ENCODE data around the gene ETNK2. TPM values are rescaled to one million over a fixed set of nuclear protein-coding genes. Genes with fewer than 3 reads are reported as not detected.

Gene ETNK2
- total RNA-seq, 1 experiment from 2014 or later = not detected

DNA sequence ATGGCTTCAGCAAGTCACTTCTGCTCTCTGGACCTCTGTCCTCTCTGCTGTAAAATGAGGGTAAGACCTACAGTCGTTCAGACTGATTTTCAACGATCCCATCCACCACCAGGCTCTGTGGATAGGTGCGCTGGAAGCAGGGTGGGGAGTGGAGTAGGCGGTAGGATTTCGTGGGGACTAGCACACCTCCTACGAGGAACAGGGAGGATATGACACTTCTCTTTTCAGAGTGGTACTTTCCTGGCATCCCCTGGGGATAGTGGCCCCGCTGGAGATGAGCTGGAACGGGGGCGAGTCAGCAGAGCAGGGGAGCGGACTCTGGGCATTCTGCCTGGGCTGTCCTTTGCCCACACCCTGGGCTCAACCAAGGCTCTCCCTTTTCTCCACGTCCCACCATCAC is 17.7 kb downstream of the ETNK2 start:
- Histone ChIP-seq H3K4me3 (ENCODE audit: low read length) (no peak overlapping the region), H2AFZ (ENCODE audit: low read length) (no peak overlapping the region), H4K20me1 (ENCODE audit: insufficient read depth, low read depth, low read length) (no peaks in the 10 kb centered on the region), H3K9ac (ENCODE audit: low read length) (no peak overlapping the region), H3K9me3 (ENCODE audit: low read length) (no peaks in the 10 kb centered on the region), H3K36me3 (ENCODE audit: insufficient read depth, low read length) (no peaks in the 10 kb centered on the region), H3K79me2 (ENCODE audit: low read length) (no peaks in the 10 kb centered on the region), H3K4me2 (ENCODE audit: low read depth, low read length, poor library complexity, severe bottlenecking) (no peak overlapping the region), H3K27ac (ENCODE audit: low read length) (no peak overlapping the region), H3K27me3 (ENCODE audit: low read length) (no peaks in the 10 kb centered on the region), H3K4me1 (ENCODE audit: low read length) (no peaks in the 10 kb centered on the region), H3K9me2 (replicated peaks; ENCODE audit: insufficient read depth, low read length) (no peaks in the 10 kb centered on the region)
- DNase-seq = no peak

DNA sequence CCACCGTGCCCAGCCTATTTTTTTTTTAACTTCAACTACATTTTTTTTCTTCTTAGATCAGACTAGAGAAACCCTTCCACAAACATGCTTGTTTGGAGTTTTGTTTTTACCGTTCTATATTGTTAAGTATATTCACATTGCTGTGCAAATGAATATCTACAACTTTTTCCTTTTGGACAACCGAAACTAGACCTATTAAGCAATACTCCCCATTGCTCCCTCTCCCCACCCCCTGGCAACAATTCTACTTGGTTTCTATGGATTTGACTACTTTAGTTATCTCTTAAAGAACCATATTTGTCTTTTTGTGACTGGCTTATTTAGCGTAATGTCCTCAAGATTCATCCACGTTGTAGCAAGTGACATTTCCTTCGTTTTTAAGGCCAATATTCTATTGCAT is 19.1 kb downstream of the ETNK2 start:
- Histone ChIP-seq H3K4me2 (ENCODE audit: low read depth, low read length, poor library complexity, severe bottlenecking) (no peak overlapping the region), H3K36me3 (ENCODE audit: insufficient read depth, low read length) (no peaks in the 10 kb centered on the region), H3K4me3 (ENCODE audit: low read length) (no peak overlapping the region), H3K4me1 (ENCODE audit: low read length) (no peaks in the 10 kb centered on the region), H3K9ac (ENCODE audit: low read length) (no peak overlapping the region), H3K9me3 (ENCODE audit: low read length) (no peaks in the 10 kb centered on the region), H3K27ac (ENCODE audit: low read length) (no peak overlapping the region), H3K79me2 (ENCODE audit: low read length) (no peaks in the 10 kb centered on the region), H3K27me3 (ENCODE audit: low read length) (no peaks in the 10 kb centered on the region), H3K9me2 (replicated peaks; ENCODE audit: insufficient read depth, low read length) (no peaks in the 10 kb centered on the region), H2AFZ (ENCODE audit: low read length) (no peak overlapping the region), H4K20me1 (ENCODE audit: insufficient read depth, low read depth, low read length) (no peaks in the 10 kb centered on the region)
- DNase-seq = no peak

DNA sequence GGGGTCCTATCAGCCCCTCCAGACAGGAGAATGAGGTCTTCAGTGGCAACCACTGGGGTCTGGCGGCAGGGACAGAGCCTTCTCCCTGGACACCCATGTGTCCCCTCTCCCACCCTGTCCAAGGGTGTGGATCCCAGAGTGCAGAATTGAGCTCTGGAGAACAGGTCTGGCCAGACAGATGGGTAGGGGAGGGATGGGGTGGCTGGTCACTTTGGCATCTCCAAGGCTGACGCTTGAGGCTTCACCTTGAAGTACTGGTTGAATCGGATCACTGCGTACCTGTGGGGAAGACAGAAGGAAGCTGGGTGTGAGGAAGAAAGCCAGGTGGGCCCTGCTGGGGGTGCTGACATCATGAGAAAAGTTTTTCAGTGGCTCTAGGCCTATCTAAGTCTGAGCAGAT is 19.9 kb downstream of the ETNK2 start:
- Histone ChIP-seq H3K36me3 (ENCODE audit: insufficient read depth, low read length) (no peaks in the 10 kb centered on the region), H2AFZ (ENCODE audit: low read length) (no peak overlapping the region), H3K79me2 (ENCODE audit: low read length) (no peaks in the 10 kb centered on the region), H3K9ac (ENCODE audit: low read length) (no peak overlapping the region), H3K9me2 (replicated peaks; ENCODE audit: insufficient read depth, low read length) (no peaks in the 10 kb centered on the region), H3K4me2 (ENCODE audit: low read depth, low read length, poor library complexity, severe bottlenecking) (no peak overlapping the region), H3K27ac (ENCODE audit: low read length) (no peak overlapping the region), H4K20me1 (ENCODE audit: insufficient read depth, low read depth, low read length) (no peaks in the 10 kb centered on the region), H3K9me3 (ENCODE audit: low read length) (no peaks in the 10 kb centered on the region), H3K4me1 (ENCODE audit: low read length) (no peaks in the 10 kb centered on the region), H3K27me3 (ENCODE audit: low read length) (no peaks in the 10 kb centered on the region), H3K4me3 (ENCODE audit: low read length) (no peak overlapping the region)
- no peak for DNase-seq

DNA sequence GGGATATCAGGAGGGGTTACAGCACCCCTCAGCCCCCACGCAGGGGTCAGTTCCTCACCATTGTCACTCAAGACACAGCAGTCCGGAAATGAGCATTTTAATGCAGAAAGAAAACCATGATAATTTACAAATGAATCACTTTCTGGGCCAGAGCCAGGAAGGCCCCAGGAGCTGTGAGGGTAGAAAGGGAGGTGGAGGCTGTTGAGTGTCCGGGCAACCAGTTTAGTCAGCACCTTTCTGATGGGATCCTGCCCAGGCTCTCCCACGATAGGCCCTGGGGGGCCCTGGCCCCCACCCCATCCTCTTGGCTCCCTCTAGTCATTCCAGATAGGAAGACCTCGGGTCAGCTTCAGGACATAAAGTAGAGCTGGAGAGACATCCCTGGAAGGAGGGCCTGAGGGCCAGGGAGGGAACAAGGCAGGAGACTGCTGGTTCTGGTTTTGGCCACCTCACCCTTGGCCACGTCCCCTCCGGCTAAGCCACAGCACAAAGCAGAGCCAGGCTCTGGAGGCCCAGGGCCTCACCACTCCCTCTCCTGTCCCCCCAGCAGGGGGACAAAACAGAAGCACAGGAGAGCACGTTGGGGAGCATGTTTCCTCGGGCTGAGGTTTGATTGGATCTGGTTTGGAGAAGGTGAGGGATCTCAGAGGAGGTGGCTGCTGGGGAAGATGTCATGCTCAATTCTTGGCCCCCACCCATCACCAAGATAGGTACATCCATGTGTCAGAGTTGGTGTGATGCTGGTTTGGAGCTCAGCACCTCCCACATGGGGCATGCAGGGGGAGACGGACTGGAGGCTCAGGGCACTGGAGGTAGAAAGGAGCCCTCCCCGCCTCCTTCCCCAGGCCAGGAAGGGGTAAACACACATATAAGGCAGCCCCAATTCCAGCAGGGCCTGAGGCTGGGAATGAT is 20.6 kb downstream of the ETNK2 start:
- no peaks in the 10 kb centered on the region for H4K20me1 ChIP-seq (ENCODE audit: insufficient read depth, low read depth, low read length)
- no peaks in the 10 kb centered on the region for H3K27me3 ChIP-seq (ENCODE audit: low read length)
- DNase-seq = no peak
- no peak overlapping the region for H3K4me3 ChIP-seq (ENCODE audit: low read length)
- no peak overlapping the region for H2AFZ ChIP-seq (ENCODE audit: low read length)
- no peaks in the 10 kb centered on the region for H3K9me2 ChIP-seq (replicated peaks; ENCODE audit: insufficient read depth, low read length)
- H3K9me3 ChIP-seq (ENCODE audit: low read length) = no peaks in the 10 kb centered on the region
- H3K27ac ChIP-seq (ENCODE audit: low read length) = no peak overlapping the region
- H3K4me1 ChIP-seq (ENCODE audit: low read length) = no peaks in the 10 kb centered on the region
- H3K79me2 ChIP-seq (ENCODE audit: low read length) = no peaks in the 10 kb centered on the region
- no peak overlapping the region for H3K4me2 ChIP-seq (ENCODE audit: low read depth, low read length, poor library complexity, severe bottlenecking)
- H3K36me3 ChIP-seq (ENCODE audit: insufficient read depth, low read length) = no peaks in the 10 kb centered on the region
- no peak overlapping the region for H3K9ac ChIP-seq (ENCODE audit: low read length)

DNA sequence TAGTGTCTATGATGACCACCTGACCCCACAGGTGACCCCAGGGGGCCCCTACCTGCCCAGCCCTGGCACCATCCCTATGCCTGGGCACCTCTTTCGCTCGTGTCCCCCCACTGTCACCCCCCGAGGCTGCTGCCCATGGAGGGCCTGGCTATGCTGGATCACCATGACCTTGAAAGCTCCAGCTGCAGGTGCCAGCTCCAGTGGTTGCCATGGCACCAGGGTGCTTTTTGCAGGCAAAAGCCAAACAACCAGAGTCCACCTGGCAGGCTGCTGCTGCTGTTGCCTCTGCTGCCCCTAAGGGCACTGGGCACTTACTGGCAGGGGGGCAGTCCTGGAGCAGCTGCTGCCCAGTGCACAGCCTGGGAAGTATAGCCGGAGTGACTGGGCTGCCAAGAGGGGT is 21.7 kb downstream of the ETNK2 start:
- no peaks in the 10 kb centered on the region for H3K9me3 ChIP-seq (ENCODE audit: low read length)
- H4K20me1 ChIP-seq (ENCODE audit: insufficient read depth, low read depth, low read length) = no peaks in the 10 kb centered on the region
- no peak overlapping the region for H3K9ac ChIP-seq (ENCODE audit: low read length)
- no peak overlapping the region for H3K27ac ChIP-seq (ENCODE audit: low read length)
- no peaks in the 10 kb centered on the region for H3K79me2 ChIP-seq (ENCODE audit: low read length)
- no peak for DNase-seq
- no peaks in the 10 kb centered on the region for H3K4me1 ChIP-seq (ENCODE audit: low read length)
- H2AFZ ChIP-seq (ENCODE audit: low read length) = no peak overlapping the region
- H3K4me2 ChIP-seq (ENCODE audit: low read depth, low read length, poor library complexity, severe bottlenecking) = no peak overlapping the region
- no peak overlapping the region for H3K4me3 ChIP-seq (ENCODE audit: low read length)
- H3K9me2 ChIP-seq (replicated peaks; ENCODE audit: insufficient read depth, low read length) = no peaks in the 10 kb centered on the region
- no peaks in the 10 kb centered on the region for H3K27me3 ChIP-seq (ENCODE audit: low read length)
- no peaks in the 10 kb centered on the region for H3K36me3 ChIP-seq (ENCODE audit: insufficient read depth, low read length)

DNA sequence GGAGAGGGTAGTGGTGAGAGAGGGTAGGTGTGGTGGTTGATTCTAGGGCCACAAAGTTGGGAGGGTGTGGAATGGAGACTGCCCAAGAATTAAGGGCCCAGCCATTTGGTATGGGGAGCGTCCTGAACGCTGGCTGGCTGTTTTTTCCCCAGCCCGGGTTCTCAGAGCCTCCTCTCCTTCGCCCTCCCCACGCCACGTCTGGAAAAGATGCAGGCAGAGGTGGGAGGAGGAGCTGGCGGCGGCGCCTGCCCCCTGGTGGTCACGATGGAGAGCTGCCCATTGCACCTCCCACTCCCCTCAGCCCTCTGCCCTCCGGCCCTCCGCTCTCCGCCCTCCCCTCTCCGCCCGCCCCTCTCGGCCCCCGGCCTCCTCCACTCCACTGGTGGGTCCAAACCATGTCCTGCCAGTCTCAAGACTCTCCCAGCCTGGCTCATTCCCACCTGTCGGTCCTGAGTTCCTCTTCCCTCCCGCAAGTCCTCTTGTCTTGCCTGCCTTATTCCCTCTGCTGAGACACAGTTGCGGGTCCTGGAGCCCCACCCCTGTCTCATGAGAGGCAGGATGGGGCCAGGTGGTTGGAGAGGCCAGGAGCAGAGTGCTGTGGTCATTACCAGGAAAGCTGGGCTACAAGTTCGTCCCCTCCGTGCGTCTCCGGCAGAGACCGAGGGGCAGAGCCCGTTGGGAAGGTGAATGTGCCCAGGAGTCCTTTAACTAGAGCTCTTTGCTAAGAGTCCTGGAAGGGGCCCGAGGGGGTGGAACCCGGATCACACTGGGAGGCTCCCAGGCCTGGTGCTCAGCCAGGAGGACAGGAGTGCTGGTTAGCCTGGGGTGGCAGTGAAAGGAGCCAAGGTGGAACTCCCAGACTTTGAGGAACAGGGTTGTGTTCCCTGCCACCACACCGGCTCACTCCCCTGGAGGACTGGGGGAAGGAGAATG is 22.6 kb downstream of the ETNK2 start:
- H3K4me3 ChIP-seq (ENCODE audit: low read length) = no peak overlapping the region
- H3K9ac ChIP-seq (ENCODE audit: low read length) = 0 out of 2 replicates have a peak overlapping the region, but pooled peaks have one; percentile 6
- no peak overlapping the region for H2AFZ ChIP-seq (ENCODE audit: low read length)
- H3K4me1 ChIP-seq (ENCODE audit: low read length) = peaks cover under 1% of the 10 kb centered on the region; the same call in 1 of the 2 replicates
- peak; percentile 75 for DNase-seq
- no peaks in the 10 kb centered on the region for H3K79me2 ChIP-seq (ENCODE audit: low read length)
- no peaks in the 10 kb centered on the region for H3K9me3 ChIP-seq (ENCODE audit: low read length)
- no peaks in the 10 kb centered on the region for H3K9me2 ChIP-seq (replicated peaks; ENCODE audit: insufficient read depth, low read length)
- no peaks in the 10 kb centered on the region for H3K27me3 ChIP-seq (ENCODE audit: low read length)
- no peak overlapping the region for H3K27ac ChIP-seq (ENCODE audit: low read length)
- H3K4me2 ChIP-seq (ENCODE audit: low read depth, low read length, poor library complexity, severe bottlenecking) = no peak overlapping the region
- H3K36me3 ChIP-seq (ENCODE audit: insufficient read depth, low read length) = no peaks in the 10 kb centered on the region
- H4K20me1 ChIP-seq (ENCODE audit: insufficient read depth, low read depth, low read length) = no peaks in the 10 kb centered on the region

DNA sequence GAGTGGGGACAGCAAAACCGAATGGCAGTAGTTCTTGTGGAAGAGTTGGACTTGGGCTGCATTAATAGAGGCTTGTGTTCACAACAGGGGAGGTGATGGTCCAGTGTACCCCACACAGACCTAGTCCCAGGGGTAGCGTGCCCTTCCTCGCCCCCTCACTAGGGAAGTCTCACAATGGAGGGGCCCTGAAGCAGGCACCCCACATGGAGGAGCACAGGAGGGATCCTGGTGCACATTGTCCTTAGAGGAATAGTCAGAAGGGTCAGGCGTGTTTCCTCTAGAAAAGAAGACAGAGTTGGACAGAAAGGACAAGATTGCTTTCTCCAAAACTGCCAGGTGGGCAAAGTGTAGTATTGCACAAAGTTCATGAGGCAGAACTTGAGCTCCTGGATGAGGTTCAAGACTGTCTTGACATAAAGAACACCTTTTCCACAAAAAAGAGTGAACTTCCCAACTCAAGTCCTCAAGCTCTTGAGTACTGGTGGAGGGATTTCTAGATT is 23.3 kb downstream of the ETNK2 start:
- Histone ChIP-seq H3K9ac (ENCODE audit: low read length) (0 out of 2 replicates have a peak overlapping the region, but pooled peaks have one; percentile 6), H3K36me3 (ENCODE audit: insufficient read depth, low read length) (no peaks in the 10 kb centered on the region), H2AFZ (ENCODE audit: low read length) (no peak overlapping the region; the same call in 1 of the 2 replicates), H3K27me3 (ENCODE audit: low read length) (no peaks in the 10 kb centered on the region), H3K4me2 (ENCODE audit: low read depth, low read length, poor library complexity, severe bottlenecking) (no peak overlapping the region), H3K79me2 (ENCODE audit: low read length) (no peaks in the 10 kb centered on the region), H3K9me3 (ENCODE audit: low read length) (no peaks in the 10 kb centered on the region), H3K4me3 (ENCODE audit: low read length) (no peak overlapping the region), H3K4me1 (ENCODE audit: low read length) (peaks cover 2% of the 10 kb centered on the region; the same call in 1 of the 2 replicates), H3K27ac (ENCODE audit: low read length) (no peak overlapping the region), H4K20me1 (ENCODE audit: insufficient read depth, low read depth, low read length) (no peaks in the 10 kb centered on the region), H3K9me2 (replicated peaks; ENCODE audit: insufficient read depth, low read length) (no peaks in the 10 kb centered on the region)
- peak; percentile 54 for DNase-seq
